GM12874 (cell line): Measurements from ENCODE around the gene KANSL1.

Source experiments
- CTCF ChIP-seq: IDR thresholded peaks from 2 replicates; pipeline ENCODE4 v1.5.1; 2011; ENCODE audit warnings: low read depth, mild to moderate bottlenecking, control low read depth, low read length, moderate library complexity; ENCODE audit not compliant: insufficient read depth

KANSL1 gene

GRCh38 chr17:46072998-46073397 is 120.2 kb downstream of the KANSL1 start:
- no peak for TF ChIP-seq CTCF

GRCh38 chr17:46071796-46072195 is 121.4 kb downstream of the KANSL1 start:
- no peak for TF ChIP-seq CTCF

GRCh38 chr17:46064460-46064859 is 128.8 kb downstream of the KANSL1 start:
- no peak for TF ChIP-seq CTCF

- TF ChIP-seq CTCF = no peak
Observed at GRCh38 chr17:46063241-46063640, 130.0 kb downstream of the KANSL1 start.

GRCh38 chr17:46061435-46061834 is 131.8 kb downstream of the KANSL1 start:
- TF ChIP-seq CTCF = no peak

- no peak for TF ChIP-seq CTCF
Observed at GRCh38 chr17:46060461-46060860, 132.8 kb downstream of the KANSL1 start.

- no peak for TF ChIP-seq CTCF
Observed at GRCh38 chr17:46059486-46059885, 133.7 kb downstream of the KANSL1 start.

- TF ChIP-seq CTCF = no peak
Observed at GRCh38 chr17:46057366-46057765, 135.9 kb downstream of the KANSL1 start.
